Stomach (tissue), 9 donors: ENCODE measurements around the gene RPL39L. TPM values are rescaled to one million over a fixed set of nuclear protein-coding genes. Genes with fewer than 3 reads are reported as not detected.

Experiments used
- DNase-seq, 2 donors: peaks; one replicate each; pipeline versions ENCODE4 v3.0.0 to v3.0.0-alpha.2; 2013 to 2019
- H3K27ac ChIP-seq, 5 donors: fragments of 200-600 bp in 4 of 5; sonication (generic) in 4 of 5; one replicate each; pipeline ENCODE4 v1.5.1; 2013 to 2019; ENCODE audit warnings: mild to moderate bottlenecking in 1 of 5, moderate library complexity in 1 of 5
- H3K27me3 ChIP-seq, 3 donors: fragments of 200-600 bp; sonication (generic); one replicate each; pipeline ENCODE4 v1.5.1; 2017 to 2019; ENCODE audit warnings: mixed run types in 1 of 3
- H3K36me3 ChIP-seq, 4 donors: fragments of 200-600 bp; sonication (generic); 1 replicate in 3 of 4; 2 replicates in 1 of 4; pipeline ENCODE4 v1.5.1; 2016 to 2019
- H3K4me1 ChIP-seq, 4 donors: fragments of 200-600 bp; sonication (generic); one replicate each; pipeline ENCODE4 v1.5.1; 2016 to 2019
- H3K4me3 ChIP-seq, 4 donors: fragments of 200-600 bp; sonication (generic) in 3 of 4; one replicate each; pipeline ENCODE4 v1.5.1; 2016 to 2019; ENCODE audit warnings: mild to moderate bottlenecking in 1 of 4
- H3K9me3 ChIP-seq, 4 donors: fragments of 200-600 bp; sonication (generic); one replicate each; pipeline ENCODE4 v1.5.1; 2016 to 2019
- EP300 ChIP-seq: sonication (generic); formaldehyde crosslinking; IDR thresholded peaks from one replicate; pipeline ENCODE4 v1.6.1; 2017; ENCODE audit warnings: antibody characterized with exemption
- POLR2A ChIP-seq, 4 donors: fragments of 450-650 bp; IDR thresholded peaks; one replicate each; pipeline ENCODE4 v1.6.1; 2016; ENCODE audit warnings: antibody characterized with exemption in 4 of 4, control low read depth in 2 of 4, mild to moderate bottlenecking in 1 of 4, moderate library complexity in 1 of 4
- POLR2AphosphoS5 ChIP-seq, 3 donors: sonication (generic); formaldehyde crosslinking; IDR thresholded peaks; one replicate each; pipeline ENCODE4 v1.6.1; 2016; ENCODE audit warnings: antibody characterized with exemption in 3 of 3
- WGBS, 5 donors: extraction: QIAGEN DNeasy Blood & Tissue Kit in 3 of 5; methylation state at CpG; one replicate each; pipeline versions ENCODE4 v1.1.5 to v1.1.7; 2013 to 2018; 5-methylcytosine and 5-hydroxymethylcytosine counted together
- intact Hi-C: fragments of 100-400 bp; cut with DNase I; formaldehyde crosslinking; loops from one replicate; pipeline ENCODE4 v1.15.1; 2023; ENCODE audit warnings: low total_unique reads
- polyA plus RNA-seq, 3 donors: library from polyadenylated mRNA; stranded (reverse); fragments of 200-250 nt; gene quantifications; one replicate each; pipeline ENCODE4 v1.2.3, GENCODE V29; 2013
- total RNA-seq, 5 donors: library from RNA; depleted of rRNA; stranded (reverse); fragments of >200 nt; gene quantifications; one replicate each; pipeline versions ENCODE4 v1.1.0 to v1.2.3, GENCODE V29; 2014 to 2016
- TF ChIP-seq, protein P1 (sequence below), 7 experiments: fragments of 450-650 bp in 4 of 7; fragments of 200-600 bp in 3 of 7; sonication (generic) in 3 of 7; IDR thresholded peaks; one replicate each; pipeline ENCODE4 v1.5.1; 2016 to 2019; ENCODE audit warnings: antibody characterized with exemption in 7 of 7, control low read depth in 2 of 7, mild to moderate bottlenecking in 1 of 7
- donor health status: healthy with polysubstance abuse.
- donor health status: Bipolar disorder and iron deficiency.
- donor health status: healthy.

Gene RPL39L
- total and polyA plus RNA-seq, 8 donors, result 2.0 to 13.7 (median 4.8) TPM; not detected in 1

DNA sequence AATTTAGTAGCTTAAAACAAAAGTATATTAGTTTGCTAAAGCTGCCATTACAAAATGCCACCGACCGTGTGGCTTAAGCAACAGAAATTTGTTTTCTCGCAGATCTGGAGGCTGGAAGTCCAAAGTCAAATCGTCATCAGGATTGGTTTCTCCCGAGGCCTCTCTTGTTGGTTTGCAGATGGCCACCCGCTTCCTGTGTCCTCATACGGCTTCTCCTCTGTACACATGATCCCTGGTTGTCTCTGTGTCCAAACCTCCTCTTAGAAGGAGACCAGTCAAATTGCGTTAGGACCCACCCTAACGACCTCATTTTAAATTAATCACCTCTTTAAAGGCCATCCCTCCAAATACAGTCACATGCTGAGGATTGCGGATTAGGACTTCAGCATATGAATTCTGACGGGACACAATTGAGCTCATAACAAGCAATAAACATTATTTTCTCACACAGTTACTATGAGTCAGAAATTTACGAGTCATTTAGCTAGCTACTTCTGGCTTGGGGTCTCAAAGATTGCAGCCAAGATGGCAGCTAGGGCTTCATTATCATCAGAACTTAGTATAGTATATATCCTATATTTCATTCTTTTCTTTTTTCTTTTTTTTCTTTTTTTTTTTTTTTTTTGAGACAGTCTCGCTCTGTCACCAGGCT lies 58.4 kb downstream of the RPL39L start:
- H3K4me3 ChIP-seq, result no peak overlapping the region
- TF ChIP-seq POLR2A (IDR thresholded peaks at IDR 0.05) (no peak), EP300 (no peak), POLR2AphosphoS5 (IDR thresholded peaks at IDR 0.05) (no peak)
- TF ChIP-seq, protein P1, sequence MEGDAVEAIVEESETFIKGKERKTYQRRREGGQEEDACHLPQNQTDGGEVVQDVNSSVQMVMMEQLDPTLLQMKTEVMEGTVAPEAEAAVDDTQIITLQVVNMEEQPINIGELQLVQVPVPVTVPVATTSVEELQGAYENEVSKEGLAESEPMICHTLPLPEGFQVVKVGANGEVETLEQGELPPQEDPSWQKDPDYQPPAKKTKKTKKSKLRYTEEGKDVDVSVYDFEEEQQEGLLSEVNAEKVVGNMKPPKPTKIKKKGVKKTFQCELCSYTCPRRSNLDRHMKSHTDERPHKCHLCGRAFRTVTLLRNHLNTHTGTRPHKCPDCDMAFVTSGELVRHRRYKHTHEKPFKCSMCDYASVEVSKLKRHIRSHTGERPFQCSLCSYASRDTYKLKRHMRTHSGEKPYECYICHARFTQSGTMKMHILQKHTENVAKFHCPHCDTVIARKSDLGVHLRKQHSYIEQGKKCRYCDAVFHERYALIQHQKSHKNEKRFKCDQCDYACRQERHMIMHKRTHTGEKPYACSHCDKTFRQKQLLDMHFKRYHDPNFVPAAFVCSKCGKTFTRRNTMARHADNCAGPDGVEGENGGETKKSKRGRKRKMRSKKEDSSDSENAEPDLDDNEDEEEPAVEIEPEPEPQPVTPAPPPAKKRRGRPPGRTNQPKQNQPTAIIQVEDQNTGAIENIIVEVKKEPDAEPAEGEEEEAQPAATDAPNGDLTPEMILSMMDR (IDR thresholded peaks at IDR 0.05), result no peak
- peaks cover 0 to 23% (median 16%) of the 10 kb centered on the region in 4 donors for H3K36me3 ChIP-seq
- intact Hi-C loops, result no loop called here
- no peaks in the 10 kb centered on the region for H3K27me3 ChIP-seq
- 91 to 94% (median 92%) methylated on average over 13 of the region's 13 CpGs for WGBS, 5 donors
- H3K4me1 ChIP-seq, result no peaks in the 10 kb centered on the region
- H3K9me3 ChIP-seq, result peaks cover 0 to 3% (median 0%) of the 10 kb centered on the region in 4 donors
- H3K27ac ChIP-seq, result no peak overlapping the region
- DNase-seq, result no peak

- no peak overlapping the region for H3K4me3 ChIP-seq
- intact Hi-C loops, result no loop called here
- DNase-seq, result no peak
- no peaks in the 10 kb centered on the region for H3K9me3 ChIP-seq
- H3K27ac ChIP-seq, result no peak overlapping the region
- H3K27me3 ChIP-seq, result no peaks in the 10 kb centered on the region
- no peaks in the 10 kb centered on the region for H3K4me1 ChIP-seq
- TF ChIP-seq POLR2AphosphoS5 (IDR thresholded peaks at IDR 0.05), result no peak
- no peak for TF ChIP-seq POLR2A (IDR thresholded peaks at IDR 0.05)
- TF ChIP-seq EP300, result no peak
- TF ChIP-seq, protein P1 (IDR thresholded peaks at IDR 0.05), result no peak
- peaks cover 0 to 37% (median 28%) of the 10 kb centered on the region in 4 donors for H3K36me3 ChIP-seq
- 76 to 92% (median 86%) methylated on average over 8 of the region's 8 CpGs for WGBS, 5 donors
Measured at GRCh38 chr3:187079090-187080022, 59.9 kb downstream of the RPL39L start.

GRCh38 chr3:187077537-187077936 lies 61.8 kb downstream of the RPL39L start:
- no peaks in the 10 kb centered on the region for H3K4me1 ChIP-seq
- H3K27me3 ChIP-seq, result no peaks in the 10 kb centered on the region
- H3K36me3 ChIP-seq, result peaks cover 0 to 53% (median 39%) of the 10 kb centered on the region in 4 donors
- TF ChIP-seq EP300 (no peak), POLR2AphosphoS5 (IDR thresholded peaks at IDR 0.05) (no peak), POLR2A (IDR thresholded peaks at IDR 0.05) (no peak)
- TF ChIP-seq, protein P1 (IDR thresholded peaks at IDR 0.05), result no peak
- H3K4me3 ChIP-seq, result no peak overlapping the region
- intact Hi-C loops, result no loop called here
- no peak for DNase-seq
- H3K9me3 ChIP-seq, result no peaks in the 10 kb centered on the region
- WGBS, 5 donors, result 82 to 98% (median 93%) methylated on average over 5 of the region's 5 CpGs
- H3K27ac ChIP-seq, result no peak overlapping the region

DNA sequence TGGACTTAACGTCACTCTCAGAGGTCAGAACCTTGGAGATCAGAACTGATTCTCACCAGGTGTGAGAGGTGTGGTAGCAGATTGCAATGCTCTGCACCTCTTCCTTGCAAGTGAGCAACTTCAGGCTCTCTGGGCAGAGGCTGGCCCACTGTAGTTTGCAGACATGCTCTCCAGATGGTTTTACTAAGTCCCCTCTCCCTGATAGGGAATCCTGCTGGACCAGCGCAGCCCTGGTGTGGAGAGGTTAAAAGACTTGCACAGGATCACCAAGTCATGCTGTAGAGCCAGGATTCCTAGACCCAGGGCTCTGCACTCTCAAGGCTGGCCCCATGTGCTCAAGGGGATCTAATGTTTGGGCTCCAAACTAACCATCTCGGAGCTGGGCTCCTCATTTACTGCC lies 62.2 kb downstream of the RPL39L start:
- Histone ChIP-seq H3K9me3 (no peaks in the 10 kb centered on the region), H3K27ac (no peak overlapping the region), H3K4me1 (no peaks in the 10 kb centered on the region), H3K36me3 (peaks cover 0 to 53% (median 39%) of the 10 kb centered on the region in 4 donors), H3K27me3 (no peaks in the 10 kb centered on the region), H3K4me3 (no peak overlapping the region)
- DNase-seq, result no peak
- TF ChIP-seq EP300, result no peak
- TF ChIP-seq, protein P1 (IDR thresholded peaks at IDR 0.05), result no peak
- no peak for TF ChIP-seq POLR2A (IDR thresholded peaks at IDR 0.05)
- no peak for TF ChIP-seq POLR2AphosphoS5 (IDR thresholded peaks at IDR 0.05)
- 84 to 100% (median 91%) methylated on average over 2 to 3 of the region's 3 CpGs for WGBS, 5 donors
- intact Hi-C loops, result no loop called here
